ENCODE measurements around the gene SUMO1. TPM values are rescaled to one million over a fixed set of nuclear protein-coding genes. Genes with fewer than 3 reads are reported as not detected.
A peak's percentile ranks its signal among the peaks of the same experiment; 100 is the strongest.

SUMO1 gene
- total and polyA plus RNA-seq, 9 of the 15 experiments (the other 6 are each of a cell fraction or from before 2014, with no cell fraction given) = 63.7 to 292 (median 92.0) TPM

DNA sequence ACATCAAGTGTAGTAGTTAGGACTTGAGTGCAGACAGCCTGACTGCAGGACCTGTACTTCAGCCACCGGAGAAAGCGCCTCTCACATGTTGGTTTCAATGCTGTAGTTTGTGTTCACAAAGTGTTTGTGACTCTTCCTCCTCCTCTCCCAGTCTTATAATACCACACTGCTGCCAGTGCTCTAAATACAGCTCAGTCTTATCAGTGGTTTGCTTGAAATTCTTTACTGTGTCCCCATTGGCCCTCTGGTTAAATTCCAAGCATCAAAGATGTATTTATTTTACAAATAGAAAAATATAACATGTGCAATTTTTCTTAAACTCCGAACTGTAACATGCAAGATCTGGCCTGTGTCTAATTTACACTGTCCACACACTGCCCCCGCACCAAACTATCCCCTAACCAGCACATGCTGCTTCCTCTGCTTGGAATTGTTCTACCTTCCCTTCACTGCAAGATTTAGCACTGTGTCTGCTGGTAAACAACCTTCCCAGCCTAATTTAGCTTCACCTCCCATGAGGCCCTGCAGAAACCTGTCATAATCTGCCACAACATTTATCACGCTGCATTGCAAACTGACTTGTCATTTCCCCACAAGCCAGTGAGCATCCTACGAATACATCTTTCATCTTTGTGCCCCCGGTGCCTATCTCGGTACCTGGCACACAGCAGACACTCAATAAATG lies 77.1 kb downstream of the SUMO1 start:
- Histone ChIP-seq H3K4me2 (ENCODE audit: insufficient read depth, low read length) (no peak overlapping the region), H3K27ac (ENCODE audit: extremely low read depth, low read depth, low read length) (no peak overlapping the region), H3K9me3 (replicated peaks; ENCODE audit: control insufficient read depth, insufficient read depth, low read depth, low read length) (no peaks in the 10 kb centered on the region), H3K4me1 (replicated peaks in 1 of 2; ENCODE audit: control insufficient read depth in 2 of 2, insufficient read depth in 2 of 2, low read length in 2 of 2) (no peaks in the 10 kb centered on the region), H3K4me3 (no peak overlapping the region), H3K36me3 (ENCODE audit: control insufficient read depth, insufficient read depth, low read length) (no peaks in the 10 kb centered on the region), H3K9me1 (ENCODE audit: control insufficient read depth, insufficient read depth, low read length) (no peaks in the 10 kb centered on the region), H4K20me1 (replicated peaks; ENCODE audit: control insufficient read depth, insufficient read depth, low read length) (no peaks in the 10 kb centered on the region), H3K27me3 (ENCODE audit: control insufficient read depth in 2 of 2, insufficient read depth in 2 of 2, low read length in 2 of 2) (peaks cover 3 to 7% of the 10 kb centered on the region in 2 experiments; a peak in 3 of 5 replicates), H3K9ac (ENCODE audit: insufficient read depth in 1 of 2, low read depth in 2 of 2, low read length in 2 of 2) (no peak overlapping the region), H2AFZ (ENCODE audit: low read depth, low read length) (no peak overlapping the region), H3K79me2 (ENCODE audit: control insufficient read depth, insufficient read depth, low read length) (no peaks in the 10 kb centered on the region)
- in situ Hi-C loops (cut with MboI) (no loop called here), intact Hi-C loops (cut with micrococcal nuclease) (loop anchor here (5.0 kb wide), 1 partner anchor 54 kb away; no protein-coding TSS in a partner anchor)
- ATAC-seq (no peak), FAIRE-seq (no peak), DNase-seq (ENCODE audit: extremely low read depth in 1 of 4, low spot score in 3 of 4) (no peak)
- BruUV-seq (replicated peaks) = no TSS peak
- CTCF ChIA-PET (ENCODE audit: low intra/inter-chr PET ratio) = no interaction called here
- POLR2A ChIA-PET = interaction anchor here (0.5 kb wide), 1 partner anchor 244 kb away, joined by 3 read pairs; no protein-coding TSS in a partner anchor
- 3% methylated on average over 8 of the region's 8 CpGs for WGBS (ENCODE audit: insufficient coverage, low coverage, missing lambda C conversion rate)
- TF ChIP-seq, protein P1, sequence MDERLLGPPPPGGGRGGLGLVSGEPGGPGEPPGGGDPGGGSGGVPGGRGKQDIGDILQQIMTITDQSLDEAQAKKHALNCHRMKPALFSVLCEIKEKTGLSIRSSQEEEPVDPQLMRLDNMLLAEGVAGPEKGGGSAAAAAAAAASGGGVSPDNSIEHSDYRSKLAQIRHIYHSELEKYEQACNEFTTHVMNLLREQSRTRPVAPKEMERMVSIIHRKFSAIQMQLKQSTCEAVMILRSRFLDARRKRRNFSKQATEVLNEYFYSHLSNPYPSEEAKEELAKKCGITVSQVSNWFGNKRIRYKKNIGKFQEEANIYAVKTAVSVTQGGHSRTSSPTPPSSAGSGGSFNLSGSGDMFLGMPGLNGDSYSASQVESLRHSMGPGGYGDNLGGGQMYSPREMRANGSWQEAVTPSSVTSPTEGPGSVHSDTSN (CRISPR knock-in tag; IDR thresholded peaks at IDR 0.05; ENCODE audit: low read depth) = no peak
- TF ChIP-seq, protein P1 (tag; conservative IDR thresholded peaks at IDR 0.05; ENCODE audit: low read depth) = peak; percentile 62
- TF ChIP-seq MCM7 (IDR thresholded peaks at IDR 0.05) (no peak), PTBP1 (IDR thresholded peaks at IDR 0.05; ENCODE audit: low read depth, low read length) (no peak), MEIS2 (IDR thresholded peaks at IDR 0.05; ENCODE audit: partially characterized antibody) (peak; percentile 54)
- TF ChIP-seq, protein P2, sequence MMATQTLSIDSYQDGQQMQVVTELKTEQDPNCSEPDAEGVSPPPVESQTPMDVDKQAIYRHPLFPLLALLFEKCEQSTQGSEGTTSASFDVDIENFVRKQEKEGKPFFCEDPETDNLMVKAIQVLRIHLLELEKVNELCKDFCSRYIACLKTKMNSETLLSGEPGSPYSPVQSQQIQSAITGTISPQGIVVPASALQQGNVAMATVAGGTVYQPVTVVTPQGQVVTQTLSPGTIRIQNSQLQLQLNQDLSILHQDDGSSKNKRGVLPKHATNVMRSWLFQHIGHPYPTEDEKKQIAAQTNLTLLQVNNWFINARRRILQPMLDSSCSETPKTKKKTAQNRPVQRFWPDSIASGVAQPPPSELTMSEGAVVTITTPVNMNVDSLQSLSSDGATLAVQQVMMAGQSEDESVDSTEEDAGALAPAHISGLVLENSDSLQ (IDR thresholded peaks at IDR 0.05) = 0 out of 2 replicates have a peak, but pooled peaks have one; percentile 9
- TF ChIP-seq, protein P3, sequence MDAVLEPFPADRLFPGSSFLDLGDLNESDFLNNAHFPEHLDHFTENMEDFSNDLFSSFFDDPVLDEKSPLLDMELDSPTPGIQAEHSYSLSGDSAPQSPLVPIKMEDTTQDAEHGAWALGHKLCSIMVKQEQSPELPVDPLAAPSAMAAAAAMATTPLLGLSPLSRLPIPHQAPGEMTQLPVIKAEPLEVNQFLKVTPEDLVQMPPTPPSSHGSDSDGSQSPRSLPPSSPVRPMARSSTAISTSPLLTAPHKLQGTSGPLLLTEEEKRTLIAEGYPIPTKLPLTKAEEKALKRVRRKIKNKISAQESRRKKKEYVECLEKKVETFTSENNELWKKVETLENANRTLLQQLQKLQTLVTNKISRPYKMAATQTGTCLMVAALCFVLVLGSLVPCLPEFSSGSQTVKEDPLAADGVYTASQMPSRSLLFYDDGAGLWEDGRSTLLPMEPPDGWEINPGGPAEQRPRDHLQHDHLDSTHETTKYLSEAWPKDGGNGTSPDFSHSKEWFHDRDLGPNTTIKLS (IDR thresholded peaks at IDR 0.05; ENCODE audit: borderline replicate concordance, low read depth) = no peak
- TF ChIP-seq, protein P4, sequence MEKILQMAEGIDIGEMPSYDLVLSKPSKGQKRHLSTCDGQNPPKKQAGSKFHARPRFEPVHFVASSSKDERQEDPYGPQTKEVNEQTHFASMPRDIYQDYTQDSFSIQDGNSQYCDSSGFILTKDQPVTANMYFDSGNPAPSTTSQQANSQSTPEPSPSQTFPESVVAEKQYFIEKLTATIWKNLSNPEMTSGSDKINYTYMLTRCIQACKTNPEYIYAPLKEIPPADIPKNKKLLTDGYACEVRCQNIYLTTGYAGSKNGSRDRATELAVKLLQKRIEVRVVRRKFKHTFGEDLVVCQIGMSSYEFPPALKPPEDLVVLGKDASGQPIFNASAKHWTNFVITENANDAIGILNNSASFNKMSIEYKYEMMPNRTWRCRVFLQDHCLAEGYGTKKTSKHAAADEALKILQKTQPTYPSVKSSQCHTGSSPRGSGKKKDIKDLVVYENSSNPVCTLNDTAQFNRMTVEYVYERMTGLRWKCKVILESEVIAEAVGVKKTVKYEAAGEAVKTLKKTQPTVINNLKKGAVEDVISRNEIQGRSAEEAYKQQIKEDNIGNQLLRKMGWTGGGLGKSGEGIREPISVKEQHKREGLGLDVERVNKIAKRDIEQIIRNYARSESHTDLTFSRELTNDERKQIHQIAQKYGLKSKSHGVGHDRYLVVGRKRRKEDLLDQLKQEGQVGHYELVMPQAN (IDR thresholded peaks at IDR 0.05; ENCODE audit: borderline replicate concordance) = no peak
- TF ChIP-seq, protein P5, sequence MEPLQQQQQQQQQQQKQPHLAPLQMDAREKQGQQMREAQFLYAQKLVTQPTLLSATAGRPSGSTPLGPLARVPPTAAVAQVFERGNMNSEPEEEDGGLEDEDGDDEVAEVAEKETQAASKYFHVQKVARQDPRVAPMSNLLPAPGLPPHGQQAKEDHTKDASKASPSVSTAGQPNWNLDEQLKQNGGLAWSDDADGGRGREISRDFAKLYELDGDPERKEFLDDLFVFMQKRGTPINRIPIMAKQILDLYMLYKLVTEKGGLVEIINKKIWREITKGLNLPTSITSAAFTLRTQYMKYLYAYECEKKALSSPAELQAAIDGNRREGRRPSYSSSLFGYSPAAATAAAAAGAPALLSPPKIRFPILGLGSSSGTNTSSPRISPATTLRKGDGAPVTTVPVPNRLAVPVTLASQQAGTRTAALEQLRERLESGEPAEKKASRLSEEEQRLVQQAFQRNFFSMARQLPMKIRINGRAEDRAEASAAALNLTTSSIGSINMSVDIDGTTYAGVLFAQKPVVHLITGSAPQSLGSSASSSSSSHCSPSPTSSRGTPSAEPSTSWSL (CRISPR knock-in tag; IDR thresholded peaks at IDR 0.05; ENCODE audit: borderline replicate concordance) = no peak

All from K562 (cell line).